IMR-90 (cell line): ENCODE data around the gene EXOSC3. TPM values are rescaled to one million over a fixed set of nuclear protein-coding genes. Genes with fewer than 3 reads are reported as not detected.
A peak's percentile ranks its signal among the peaks of the same experiment; 100 is the strongest.

ENCODE experiments used
- ATAC-seq: fragments of 200-7000 bp; cut with Tn5 transposase; 2 replicates; pipeline ENCODE4 v1.9.1; 2020; ENCODE audit warnings: low read depth, mild to moderate bottlenecking, moderate library complexity
- BruUV-seq: library from RNA; stranded (reverse); fragments of 400-500 nt; replicated peaks from 2 replicates; lab custom pipeline; 2021; lab: Mats Ljungman, UMichigan
- CTCF ChIA-PET: fragments of 300-600 bp; formaldehyde crosslinking; extraction: SDS; loops from one replicate; lab custom pipeline; 2021; ENCODE audit warnings: antibody characterized with exemption; lab: Yijun Ruan, JAX
- POLR2A ChIA-PET: fragments of 300-600 bp; sonication (Branson Sonifier 250); formaldehyde crosslinking; loops from one replicate; lab custom pipeline; 2022; ENCODE audit warnings: antibody characterized with exemption; ENCODE audit not compliant: unreplicated experiment; lab: Charles Lee
- DNase-seq: peaks from one replicate; pipeline ENCODE4 v3.0.0; 2013
- H2AFZ ChIP-seq: replicated peaks from 2 replicates; pipeline ENCODE3; 2013; ENCODE audit warnings: low read length, mild to moderate bottlenecking; ENCODE audit not compliant: poor library complexity
- H2AK5ac ChIP-seq: 2 replicates; pipeline ENCODE4 v1.6.1; 2013; ENCODE audit warnings: low read depth, low read length, inconsistent platforms
- H2AK9ac ChIP-seq: replicated peaks from 2 replicates; pipeline ENCODE3; 2013; ENCODE audit warnings: mild to moderate bottlenecking, low read depth, low read length, moderate library complexity; ENCODE audit not compliant: poor library complexity
- H2BK120ac ChIP-seq: 2 replicates; pipeline ENCODE4 v1.6.1; 2013; ENCODE audit warnings: low read depth, low read length, inconsistent platforms
- H2BK15ac ChIP-seq: 3 replicates; pipeline ENCODE4 v1.6.1; 2013; ENCODE audit warnings: low read depth, low read length, inconsistent platforms
- H2BK20ac ChIP-seq: 2 replicates; pipeline ENCODE4 v1.6.1; 2013; ENCODE audit warnings: low read depth, mild to moderate bottlenecking, inconsistent platforms, low read length, moderate library complexity
- H2BK5ac ChIP-seq: 2 replicates; pipeline ENCODE4 v1.6.1; 2013; ENCODE audit warnings: mild to moderate bottlenecking, low read depth, low read length, inconsistent platforms; ENCODE audit not compliant: poor library complexity, severe bottlenecking
- H3K14ac ChIP-seq: replicated peaks from 2 replicates; pipeline ENCODE4 v1.6.1; 2013; ENCODE audit warnings: low read depth, low read length, inconsistent platforms
- H3K18ac ChIP-seq: 2 replicates; pipeline ENCODE4 v1.6.1; 2013; ENCODE audit warnings: low read depth, low read length, control low read depth
- H3K23ac ChIP-seq: 2 replicates; pipeline ENCODE4 v1.6.1; 2013; ENCODE audit warnings: low read depth, low read length, inconsistent platforms
- H3K27ac ChIP-seq: 2 replicates; pipeline ENCODE4 v1.5.1; 2013; ENCODE audit warnings: mild to moderate bottlenecking, control low read depth, low read length; ENCODE audit not compliant: insufficient read depth
- H3K27me3 ChIP-seq: 2 replicates; pipeline ENCODE4 v1.6.1; 2013; ENCODE audit warnings: low read length; ENCODE audit not compliant: control insufficient read depth, insufficient read depth
- H3K36me3 ChIP-seq: 2 replicates; pipeline ENCODE4 v1.6.1; 2013; ENCODE audit warnings: low read length, mixed read lengths; ENCODE audit not compliant: control insufficient read depth, insufficient read depth
- H3K4ac ChIP-seq: 2 replicates; pipeline ENCODE4 v1.6.1; 2013; ENCODE audit warnings: low read depth, low read length, inconsistent platforms
- H3K4me1 ChIP-seq: 2 replicates; pipeline ENCODE4 v1.6.1; 2013; ENCODE audit warnings: low read length, mixed read lengths; ENCODE audit not compliant: control insufficient read depth, insufficient read depth
- H3K4me2 ChIP-seq: 2 replicates; pipeline ENCODE4 v1.6.1; 2013; ENCODE audit warnings: low read depth, mild to moderate bottlenecking, control low read depth, low read length, moderate library complexity
- H3K4me3 ChIP-seq: 2 replicates; pipeline ENCODE4 v1.5.1; 2013; ENCODE audit warnings: low read depth, mild to moderate bottlenecking, control low read depth, low read length, moderate library complexity; ENCODE audit not compliant: insufficient read depth
- H3K56ac ChIP-seq: 2 replicates; pipeline ENCODE4 v1.6.1; 2013; ENCODE audit warnings: low read length, inconsistent platforms; ENCODE audit not compliant: insufficient read depth; ENCODE audit errors: extremely low read depth
- H3K79me1 ChIP-seq, 2 experiments: 2 replicates each; pipeline ENCODE4 v1.6.1; 2013; ENCODE audit warnings: low read length in 2 of 2, inconsistent platforms in 1 of 2, low read depth in 1 of 2
- H3K9ac ChIP-seq: 2 replicates; pipeline ENCODE4 v1.6.1; 2013; ENCODE audit warnings: low read depth, low read length, control low read depth
- H3K9me1 ChIP-seq: 2 replicates; pipeline ENCODE4 v1.6.1; 2013; ENCODE audit warnings: low read length, inconsistent platforms; ENCODE audit not compliant: insufficient read depth
- H3K9me3 ChIP-seq: 2 replicates; pipeline ENCODE4 v1.6.1; 2013; ENCODE audit warnings: low read length; ENCODE audit not compliant: control insufficient read depth, insufficient read depth
- H4K20me1 ChIP-seq: 2 replicates; pipeline ENCODE4 v1.6.1; 2013; ENCODE audit warnings: low read length, inconsistent platforms; ENCODE audit not compliant: insufficient read depth
- H4K5ac ChIP-seq: 2 replicates; pipeline ENCODE4 v1.6.1; 2013; ENCODE audit warnings: mild to moderate bottlenecking, low read depth, low read length, control low read depth
- H4K8ac ChIP-seq, 2 experiments: 2 replicates each; pipeline ENCODE4 v1.6.1; 2013; ENCODE audit warnings: low read depth in 2 of 2, low read length in 2 of 2, control low read depth in 1 of 2, inconsistent platforms in 1 of 2
- H4K91ac ChIP-seq: 2 replicates; pipeline ENCODE4 v1.6.1; 2013; ENCODE audit warnings: low read depth, low read length, inconsistent platforms; ENCODE audit not compliant: insufficient read depth
- BHLHE40 ChIP-seq: fragments of 150-350 bp; IDR thresholded peaks from 2 replicates; pipeline ENCODE4 v1.6.1; 2016; ENCODE audit warnings: mild to moderate bottlenecking, low read depth, low read length
- CEBPB ChIP-seq: IDR thresholded peaks from 2 replicates; pipeline ENCODE4 v1.6.1; 2012; ENCODE audit warnings: low read depth, low read length, improper control_type of control experiment
- CTCF ChIP-seq: conservative IDR thresholded peaks from 2 replicates; pipeline ENCODE4 v1.5.1; 2012; ENCODE audit warnings: mild to moderate bottlenecking, low read depth, low read length, improper control_type of control experiment
- MAFK ChIP-seq: IDR thresholded peaks from 2 replicates; pipeline ENCODE4 v1.6.1; 2012; ENCODE audit warnings: low read depth, low read length, improper control_type of control experiment
- MXI1 ChIP-seq: IDR thresholded peaks from 2 replicates; pipeline ENCODE4 v1.6.1; 2012; ENCODE audit warnings: low read depth, mild to moderate bottlenecking, low read length, moderate library complexity, borderline replicate concordance
- NFE2L2 ChIP-seq: fragments of 150-350 bp; IDR thresholded peaks from 2 replicates; pipeline ENCODE4 v1.6.1; 2016; ENCODE audit warnings: low read depth, mild to moderate bottlenecking, low read length
- POLR2A ChIP-seq: IDR thresholded peaks from 2 replicates; pipeline ENCODE4 v1.6.1; 2012; ENCODE audit warnings: mild to moderate bottlenecking, low read depth, low read length
- RFX5 ChIP-seq: IDR thresholded peaks from 2 replicates; pipeline ENCODE4 v1.8.0; 2012; ENCODE audit warnings: low read depth, mild to moderate bottlenecking, low read length, moderate library complexity
- USF2 ChIP-seq: fragments of 150-350 bp; IDR thresholded peaks from 2 replicates; pipeline ENCODE4 v1.6.1; 2017; ENCODE audit warnings: mild to moderate bottlenecking, antibody characterized with exemption, low read length, low read depth
- WGBS, 2 experiments: methylation state at CpG; one replicate each; pipeline versions ENCODE4 v1.1.5 to v1.1.7; 2013; ENCODE audit warnings: missing lambda C conversion rate in 2 of 2; ENCODE audit not compliant: insufficient read length in 1 of 2; ENCODE audit errors: extremely low coverage in 2 of 2; 5-methylcytosine and 5-hydroxymethylcytosine counted together
- dilution Hi-C: fragments of 300-500 bp; cut with HindIII; formaldehyde crosslinking; loops from one replicate; pipeline ENCODE4 v1.14.3; 2018; ENCODE audit warnings: low sequenced_read_pairs; ENCODE audit not compliant: unreplicated experiment
- in situ Hi-C: fragments of 300-500 bp; cut with MboI; formaldehyde crosslinking; loops from 3 replicates; pipeline ENCODE4 v1.14.3; 2019; ENCODE audit warnings: low sequenced_read_pairs, inconsistent platforms, mixed read lengths
- intact Hi-C: fragments of 100-400 bp; cut with micrococcal nuclease; formaldehyde crosslinking; loops from 2 replicates; pipeline ENCODE4 v1.10.0; 2022
- polyA plus RNA-seq, 3 experiments: library from polyadenylated mRNA; depleted of rRNA; stranded (reverse); fragments of >200 nt; gene quantifications; 2 replicates each; pipeline ENCODE4 v1.2.3, GENCODE V29; 2012; ENCODE audit warnings: low replicate concordance in 1 of 3
- total RNA-seq: library from RNA; depleted of rRNA; stranded (reverse); fragments of >200 nt; gene quantifications from 2 replicates; pipeline ENCODE4 v1.2.3, GENCODE V29; 2012
- TF ChIP-seq, protein P1 (sequence below): fragments of 150-350 bp; IDR thresholded peaks from 2 replicates; pipeline ENCODE4 v1.6.1; 2016; ENCODE audit warnings: low read depth, mild to moderate bottlenecking, low read length, moderate library complexity, borderline replicate concordance

EXOSC3 gene
- total and polyA plus RNA-seq, 2 of the 4 experiments (the other 2 are of a cell fraction): 27.1 to 28.9 TPM

GRCh38 chr9:37801959-37802711 is 17.3 kb upstream of the EXOSC3 start:
- CTCF ChIA-PET: interaction anchor here (1.1 kb wide), 1 partner anchor 102 kb away, joined by 3 read pairs; no protein-coding TSS in a partner anchor
- WGBS, 2 experiments: 60 to 100% methylated on average over 1 to 3 of the region's 10 CpGs
- Histone ChIP-seq H2BK120ac (no peak overlapping the region), H3K27ac (peak overlapping the region; percentile 88), H3K4ac (no peak overlapping the region), H2AK9ac (no peak overlapping the region), H3K14ac (peak overlapping the region; percentile 67; the same call in 1 of the 2 replicates), H3K27me3 (no peaks in the 10 kb centered on the region), H3K56ac (no peak overlapping the region), H3K23ac (peak overlapping the region; percentile 94), H3K18ac (no peak overlapping the region), H2AFZ (no peak overlapping the region), H3K4me1 (peaks cover 4% of the 10 kb centered on the region), H3K9me3 (no peaks in the 10 kb centered on the region), H4K5ac (no peak overlapping the region), H3K9ac (peak overlapping the region; percentile 82), H3K4me2 (peak overlapping the region; percentile 89), H2BK15ac (no peak overlapping the region), H2BK20ac (no peak overlapping the region), H4K91ac (no peak overlapping the region), H4K8ac (no peak overlapping the region), H2BK5ac (no peak overlapping the region), H3K4me3 (peak overlapping the region; percentile 99), H4K20me1 (peaks cover 25% of the 10 kb centered on the region; the same call in 1 of the 2 replicates), H3K9me1 (peaks cover 7% of the 10 kb centered on the region; the same call in 1 of the 2 replicates), H2AK5ac (no peak overlapping the region), H3K79me1 (peaks cover 16 to 43% of the 10 kb centered on the region in 2 experiments), H3K36me3 (peaks cover 2% of the 10 kb centered on the region; the same call in 1 of the 2 replicates)
- POLR2A ChIA-PET: no interaction called here
- DNase-seq (no peak), ATAC-seq (no peak)
- in situ Hi-C loops (no loop called here), intact Hi-C loops (loop anchor here (2.0 kb wide), 1 partner anchor 17 kb away; no protein-coding TSS in a partner anchor), dilution Hi-C loops (no loop called here)
- no peak for TF ChIP-seq NFE2L2
- no peak for TF ChIP-seq MXI1
- no peak for TF ChIP-seq CTCF
- no peak for TF ChIP-seq USF2
- TF ChIP-seq MAFK: no peak
- TF ChIP-seq BHLHE40: no peak
- no peak for TF ChIP-seq POLR2A
- TF ChIP-seq, protein P1, sequence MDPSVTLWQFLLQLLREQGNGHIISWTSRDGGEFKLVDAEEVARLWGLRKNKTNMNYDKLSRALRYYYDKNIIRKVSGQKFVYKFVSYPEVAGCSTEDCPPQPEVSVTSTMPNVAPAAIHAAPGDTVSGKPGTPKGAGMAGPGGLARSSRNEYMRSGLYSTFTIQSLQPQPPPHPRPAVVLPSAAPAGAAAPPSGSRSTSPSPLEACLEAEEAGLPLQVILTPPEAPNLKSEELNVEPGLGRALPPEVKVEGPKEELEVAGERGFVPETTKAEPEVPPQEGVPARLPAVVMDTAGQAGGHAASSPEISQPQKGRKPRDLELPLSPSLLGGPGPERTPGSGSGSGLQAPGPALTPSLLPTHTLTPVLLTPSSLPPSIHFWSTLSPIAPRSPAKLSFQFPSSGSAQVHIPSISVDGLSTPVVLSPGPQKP: no peak
- no peak for TF ChIP-seq CEBPB
- no peak for TF ChIP-seq RFX5
- BruUV-seq: TSS peak; percentile 22
